ENCODE measurements around the gene PHKB.
"Not testable (repeated sequence)": the region's sequence is repeated elsewhere in the genome, so short reads cannot be mapped to it uniquely, and the experiment has no call there.

The PHKB gene

GRCh38 chr16:47463771-47464624 lies 2.9 kb downstream of the PHKB start:
- TF ChIP-seq SPI1 (IDR thresholded peaks at IDR 0.05; ENCODE audit: borderline replicate concordance, low read depth) (no peak), POLR2AphosphoS5 (IDR thresholded peaks at IDR 0.05; ENCODE audit: low read depth) (no peak), REST (IDR thresholded peaks at IDR 0.05; ENCODE audit: insufficient replicate concordance, low read depth) (no peak), GABPA (IDR thresholded peaks at IDR 0.05; ENCODE audit: low read depth) (no peak), CTCF (IDR thresholded peaks at IDR 0.05; ENCODE audit: insufficient read depth, low read length) (no peak)

GRCh38 chr16:47465919-47466630 lies 4.9 kb downstream of the PHKB start:
- DNase-seq (ENCODE audit: low read depth in 1 of 2, low spot score in 1 of 2), result no peak
- H3K27ac ChIP-seq (replicated peaks), result no peak overlapping the region; the same call in 1 of the 2 replicates
- no peak overlapping the region for H3K4me3 ChIP-seq (replicated peaks; ENCODE audit: insufficient read depth, low read length)
- no peak for TF ChIP-seq CTCF (IDR thresholded peaks at IDR 0.05; ENCODE audit: insufficient read depth, low read length)
- TF ChIP-seq POLR2AphosphoS5 (IDR thresholded peaks at IDR 0.05; ENCODE audit: low read depth), result no peak
- TF ChIP-seq GABPA (IDR thresholded peaks at IDR 0.05; ENCODE audit: low read depth), result no peak
- no peak for TF ChIP-seq REST (IDR thresholded peaks at IDR 0.05; ENCODE audit: insufficient replicate concordance, low read depth)
- no peak for TF ChIP-seq SPI1 (IDR thresholded peaks at IDR 0.05; ENCODE audit: borderline replicate concordance, low read depth)
- H3K27me3 ChIP-seq (ENCODE audit: insufficient read depth, poor library complexity, severe bottlenecking), result no peaks in the 10 kb centered on the region

More at GRCh38 chr16:47463771-47464624, 2.9 kb downstream of the PHKB start:
- Histone ChIP-seq H3K4me3 (replicated peaks; ENCODE audit: insufficient read depth, low read length) (no peak overlapping the region), H3K27ac (replicated peaks) (no peak overlapping the region), H3K27me3 (ENCODE audit: insufficient read depth, poor library complexity, severe bottlenecking) (no peaks in the 10 kb centered on the region)
- no peak for DNase-seq (ENCODE audit: low read depth in 1 of 2, low spot score in 1 of 2)

DNA sequence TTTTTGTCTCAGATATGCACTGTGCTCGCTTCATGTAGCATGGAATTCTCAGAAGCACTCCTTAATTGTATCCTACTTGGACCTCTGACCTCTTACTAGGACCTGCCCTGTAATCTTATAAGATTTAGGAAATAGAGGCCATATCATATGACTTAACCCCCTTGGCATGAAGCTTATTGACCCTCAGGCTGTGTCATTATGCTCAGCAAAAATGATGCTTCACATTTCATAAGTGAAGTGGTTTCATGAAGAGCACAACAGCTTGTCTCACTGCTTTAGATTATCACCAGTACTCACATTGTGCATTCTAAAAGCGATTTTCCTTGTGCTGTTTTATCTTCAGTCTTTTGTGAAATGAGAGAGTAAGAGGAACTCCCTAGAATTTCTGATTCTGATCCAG lies 6.4 kb downstream of the PHKB start:
- Histone ChIP-seq H3K27me3 (ENCODE audit: insufficient read depth, poor library complexity, severe bottlenecking) (no peaks in the 10 kb centered on the region), H3K4me3 (replicated peaks; ENCODE audit: insufficient read depth, low read length) (no peak overlapping the region), H3K27ac (replicated peaks) (no peak overlapping the region)
- TF ChIP-seq REST (IDR thresholded peaks at IDR 0.05; ENCODE audit: insufficient replicate concordance, low read depth) (no peak), GABPA (IDR thresholded peaks at IDR 0.05; ENCODE audit: low read depth) (no peak)
- no peak for DNase-seq (ENCODE audit: low read depth in 1 of 2, low spot score in 1 of 2)

GRCh38 chr16:47468070-47468689 lies 7.0 kb downstream of the PHKB start:
- not testable (repeated sequence) for H3K27me3 ChIP-seq (ENCODE audit: insufficient read depth, poor library complexity, severe bottlenecking); DNase-seq (ENCODE audit: low read depth in 1 of 2, low spot score in 1 of 2); H3K4me3 ChIP-seq (replicated peaks; ENCODE audit: insufficient read depth, low read length); H3K27ac ChIP-seq (replicated peaks)
